PFSK-1 (cell line): Measurements from ENCODE around the gene BLTP3B.

Source experiments
- FOXP2 ChIP-seq: optimal IDR thresholded peaks from 2 replicates; pipeline ENCODE3; 2011; ENCODE audit warnings: borderline replicate concordance, control low read depth, inconsistent platforms; ENCODE audit not compliant: insufficient read depth; ENCODE audit errors: extremely low read length, extremely low read depth
- POLR2AphosphoS5 ChIP-seq: IDR thresholded peaks from 2 replicates; pipeline ENCODE4 v1.6.1; 2012; ENCODE audit warnings: low read depth, mild to moderate bottlenecking, control low read depth, low read length, moderate library complexity
- REST ChIP-seq, 2 experiments: IDR thresholded peaks; 2 replicates each; pipeline versions ENCODE4 v1.6.1 to v1.8.0; 2011 to 2012; ENCODE audit warnings: low read depth in 2 of 2, low read length in 2 of 2, control low read depth in 1 of 2, inconsistent platforms in 1 of 2, mild to moderate bottlenecking in 1 of 2, moderate library complexity in 1 of 2; ENCODE audit not compliant: insufficient read depth in 1 of 2
- SIN3A ChIP-seq: IDR thresholded peaks from 2 replicates; pipeline ENCODE4 v1.6.1; 2012; ENCODE audit warnings: mild to moderate bottlenecking, low read length, moderate library complexity, borderline replicate concordance; ENCODE audit not compliant: insufficient read depth
- TAF1 ChIP-seq: IDR thresholded peaks from 2 replicates; pipeline ENCODE4 v1.6.1; 2012; ENCODE audit warnings: low read length, control low read depth, borderline replicate concordance; ENCODE audit not compliant: insufficient read depth

BLTP3B gene

GRCh38 chr12:100186071-100186470 is 43.4 kb upstream of the BLTP3B start:
- no peak for TF ChIP-seq REST (IDR thresholded peaks at IDR 0.05; ENCODE audit: insufficient read depth in 1 of 2, low read depth in 2 of 2, low read length in 2 of 2)
- TF ChIP-seq SIN3A = no peak
- TF ChIP-seq FOXP2 = no peak
- no peak for TF ChIP-seq TAF1
- no peak for TF ChIP-seq POLR2AphosphoS5

GRCh38 chr12:100185361-100185894 is 42.8 kb upstream of the BLTP3B start:
- no peak for TF ChIP-seq REST (IDR thresholded peaks at IDR 0.05; ENCODE audit: insufficient read depth in 1 of 2, low read depth in 2 of 2, low read length in 2 of 2)
- TF ChIP-seq TAF1 = no peak
- no peak for TF ChIP-seq FOXP2
- no peak for TF ChIP-seq SIN3A
- TF ChIP-seq POLR2AphosphoS5 = no peak

GRCh38 chr12:100184549-100185145 is 42.0 kb upstream of the BLTP3B start:
- TF ChIP-seq FOXP2 (no peak), SIN3A (no peak), REST (IDR thresholded peaks at IDR 0.05; ENCODE audit: insufficient read depth in 1 of 2, low read depth in 2 of 2, low read length in 2 of 2) (no peak), POLR2AphosphoS5 (no peak), TAF1 (no peak)

GRCh38 chr12:100179252-100179651 is 36.6 kb upstream of the BLTP3B start:
- TF ChIP-seq SIN3A (no peak), TAF1 (no peak), FOXP2 (no peak), REST (IDR thresholded peaks at IDR 0.05; ENCODE audit: insufficient read depth in 1 of 2, low read depth in 2 of 2, low read length in 2 of 2) (no peak), POLR2AphosphoS5 (no peak)

GRCh38 chr12:100174495-100174894 is 31.8 kb upstream of the BLTP3B start:
- no peak for TF ChIP-seq FOXP2
- TF ChIP-seq POLR2AphosphoS5 = no peak
- TF ChIP-seq SIN3A = no peak
- no peak for TF ChIP-seq TAF1
- no peak for TF ChIP-seq REST (IDR thresholded peaks at IDR 0.05; ENCODE audit: insufficient read depth in 1 of 2, low read depth in 2 of 2, low read length in 2 of 2)
